LNCaP clone FGC (cell line): Measurements from ENCODE around the gene SP140.

Experiments
- DNase-seq: peaks from one replicate; pipeline ENCODE4 v3.0.0-alpha.2; 2011; ENCODE audit warnings: low read depth
- H3K4me3 ChIP-seq: 2 replicates; pipeline ENCODE4 v1.5.1; 2011; ENCODE audit warnings: mild to moderate bottlenecking, low read depth, low read length, control low read depth
- CTCF ChIP-seq: IDR thresholded peaks from 2 replicates; pipeline ENCODE4 v1.5.1; 2012; ENCODE audit warnings: mild to moderate bottlenecking; ENCODE audit not compliant: control insufficient read depth, insufficient read depth; ENCODE audit errors: extremely low read depth

The SP140 gene

GRCh38 chr2:230202430-230203109 lies 23.0 kb upstream of the SP140 start:
- TF ChIP-seq CTCF = no peak
- no peak overlapping the region for H3K4me3 ChIP-seq
- no peak for DNase-seq

GRCh38 chr2:230203110-230203676 lies 22.3 kb upstream of the SP140 start:
- no peak for TF ChIP-seq CTCF
- no peak overlapping the region for H3K4me3 ChIP-seq
- DNase-seq = no peak

- no peak for DNase-seq
- H3K4me3 ChIP-seq = no peak overlapping the region
- no peak for TF ChIP-seq CTCF
These were observed 20.5 kb upstream of the SP140 start for GRCh38 chr2:230205034-230205433.

- no peak for TF ChIP-seq CTCF
- DNase-seq = no peak
- H3K4me3 ChIP-seq = no peak overlapping the region
These were observed 19.8 kb upstream of the SP140 start for GRCh38 chr2:230205721-230206120.

- TF ChIP-seq CTCF = no peak
These were observed 17.0 kb upstream of the SP140 start for GRCh38 chr2:230208576-230208975.

GRCh38 chr2:230209422-230210051 lies 16.0 kb upstream of the SP140 start:
- no peak for TF ChIP-seq CTCF
- DNase-seq = no peak
- H3K4me3 ChIP-seq = no peak overlapping the region

More at GRCh38 chr2:230208576-230208975, 17.0 kb upstream of the SP140 start:
- no peak overlapping the region for H3K4me3 ChIP-seq
- DNase-seq = no peak
